ENCODE data around the gene REEP1. TPM values are rescaled to one million over a fixed set of nuclear protein-coding genes. Genes with fewer than 3 reads are reported as not detected.

REEP1 gene
- total RNA-seq, 1 experiment from 2014 or later = 0.23 TPM

GRCh38 chr2:86223927-86224560, 113.4 kb downstream of the REEP1 start:
- ATAC-seq = no peak
- BruUV-seq (replicated peaks) = no TSS peak
- Histone ChIP-seq H3K4me3 (ENCODE audit: low read depth in 2 of 2, low read length in 2 of 2) (no peak overlapping the region), H3K9me3 (ENCODE audit: control insufficient read depth, insufficient read depth, low read depth, low read length) (no peaks in the 10 kb centered on the region), H3K4me1 (ENCODE audit: control insufficient read depth, insufficient read depth, low read length) (no peaks in the 10 kb centered on the region), H3K27me3 (ENCODE audit: control insufficient read depth, insufficient read depth, low read length) (no peaks in the 10 kb centered on the region), H3K36me3 (ENCODE audit: control insufficient read depth, insufficient read depth, low read length) (no peaks in the 10 kb centered on the region), H3K27ac (ENCODE audit: low read length) (no peak overlapping the region)
- CTCF ChIA-PET = no interaction called here
- intact Hi-C loops (cut with micrococcal nuclease; ENCODE audit: unreplicated experiment) (no loop called here), in situ Hi-C loops (cut with HindIII; ENCODE audit: low pct_unique_long_range_greater_than_20kb, low sequenced_read_pairs) (no loop called here)
- no peak for DNase-seq (ENCODE audit: low read depth, low spot score)
- POLR2A ChIA-PET = no interaction called here
- no peak for TF ChIP-seq CTCF (IDR thresholded peaks at IDR 0.05)
- no peak for TF ChIP-seq POLR2AphosphoS5 (IDR thresholded peaks at IDR 0.05; ENCODE audit: low read depth, low read length)
- TF ChIP-seq REST (IDR thresholded peaks at IDR 0.05; ENCODE audit: insufficient read depth in 1 of 2, low read depth in 2 of 2, low read length in 1 of 2) = no peak
- TF ChIP-seq SIN3A (IDR thresholded peaks at IDR 0.05; ENCODE audit: borderline replicate concordance, insufficient read depth, low read depth, low read length) = no peak
- no peak for TF ChIP-seq TCF7L2 (IDR thresholded peaks at IDR 0.05; ENCODE audit: low read depth, low read length)

- ATAC-seq (no peak), DNase-seq (ENCODE audit: low read depth, low spot score) (no peak)
- Histone ChIP-seq H3K4me1 (ENCODE audit: control insufficient read depth, insufficient read depth, low read length) (no peaks in the 10 kb centered on the region), H3K27me3 (ENCODE audit: control insufficient read depth, insufficient read depth, low read length) (no peaks in the 10 kb centered on the region), H3K36me3 (ENCODE audit: control insufficient read depth, insufficient read depth, low read length) (no peaks in the 10 kb centered on the region), H3K9me3 (ENCODE audit: control insufficient read depth, insufficient read depth, low read depth, low read length) (no peaks in the 10 kb centered on the region), H3K27ac (ENCODE audit: low read length) (no peak overlapping the region), H3K4me3 (ENCODE audit: low read depth in 2 of 2, low read length in 2 of 2) (no peak overlapping the region)
- in situ Hi-C loops (cut with HindIII; ENCODE audit: low pct_unique_long_range_greater_than_20kb, low sequenced_read_pairs) (no loop called here), intact Hi-C loops (cut with micrococcal nuclease; ENCODE audit: unreplicated experiment) (no loop called here)
- ChIA-PET CTCF (no interaction called here), POLR2A (no interaction called here)
- BruUV-seq (replicated peaks) = no TSS peak
- TF ChIP-seq SIN3A (IDR thresholded peaks at IDR 0.05; ENCODE audit: borderline replicate concordance, insufficient read depth, low read depth, low read length) = no peak
These were observed 114.1 kb downstream of the REEP1 start for GRCh38 chr2:86223140-86223926.

Measured in Panc1 (cell line).